Measurements from ENCODE around the gene UGCG.

DNA sequence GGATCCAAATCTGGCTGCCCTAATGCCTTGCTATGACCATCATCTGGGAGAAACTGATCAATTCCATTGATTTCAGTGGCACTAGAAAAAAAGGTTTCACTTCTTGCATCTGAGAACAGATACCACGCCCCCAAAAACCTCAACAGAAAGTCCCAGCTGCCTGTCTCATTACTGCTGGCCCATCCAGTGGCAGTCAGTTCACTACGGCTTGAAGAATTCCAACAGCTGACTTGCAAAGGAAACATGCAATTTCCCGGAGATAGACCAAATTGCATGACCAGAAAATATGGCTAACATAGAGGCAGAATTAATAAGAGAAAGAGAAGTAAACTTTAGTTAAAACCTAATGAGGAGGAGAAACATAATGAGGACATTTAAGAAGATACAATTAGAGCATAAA, 48.6 kb downstream of the UGCG start:
- no peak for TF ChIP-seq U2AF1 (optimal IDR thresholded peaks at IDR 0.05; ENCODE audit: low read depth, low read length)
- no peak for TF ChIP-seq SMARCE1 (IDR thresholded peaks at IDR 0.05)
- TF ChIP-seq, protein P1, sequence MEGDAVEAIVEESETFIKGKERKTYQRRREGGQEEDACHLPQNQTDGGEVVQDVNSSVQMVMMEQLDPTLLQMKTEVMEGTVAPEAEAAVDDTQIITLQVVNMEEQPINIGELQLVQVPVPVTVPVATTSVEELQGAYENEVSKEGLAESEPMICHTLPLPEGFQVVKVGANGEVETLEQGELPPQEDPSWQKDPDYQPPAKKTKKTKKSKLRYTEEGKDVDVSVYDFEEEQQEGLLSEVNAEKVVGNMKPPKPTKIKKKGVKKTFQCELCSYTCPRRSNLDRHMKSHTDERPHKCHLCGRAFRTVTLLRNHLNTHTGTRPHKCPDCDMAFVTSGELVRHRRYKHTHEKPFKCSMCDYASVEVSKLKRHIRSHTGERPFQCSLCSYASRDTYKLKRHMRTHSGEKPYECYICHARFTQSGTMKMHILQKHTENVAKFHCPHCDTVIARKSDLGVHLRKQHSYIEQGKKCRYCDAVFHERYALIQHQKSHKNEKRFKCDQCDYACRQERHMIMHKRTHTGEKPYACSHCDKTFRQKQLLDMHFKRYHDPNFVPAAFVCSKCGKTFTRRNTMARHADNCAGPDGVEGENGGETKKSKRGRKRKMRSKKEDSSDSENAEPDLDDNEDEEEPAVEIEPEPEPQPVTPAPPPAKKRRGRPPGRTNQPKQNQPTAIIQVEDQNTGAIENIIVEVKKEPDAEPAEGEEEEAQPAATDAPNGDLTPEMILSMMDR (IDR thresholded peaks at IDR 0.05 in 2 of 3, conservative IDR thresholded peaks at IDR 0.05 in 1 of 3; ENCODE audit: insufficient read depth in 2 of 3, low read depth in 1 of 3, low read length in 3 of 3), result no peak
- TF ChIP-seq, protein P2, sequence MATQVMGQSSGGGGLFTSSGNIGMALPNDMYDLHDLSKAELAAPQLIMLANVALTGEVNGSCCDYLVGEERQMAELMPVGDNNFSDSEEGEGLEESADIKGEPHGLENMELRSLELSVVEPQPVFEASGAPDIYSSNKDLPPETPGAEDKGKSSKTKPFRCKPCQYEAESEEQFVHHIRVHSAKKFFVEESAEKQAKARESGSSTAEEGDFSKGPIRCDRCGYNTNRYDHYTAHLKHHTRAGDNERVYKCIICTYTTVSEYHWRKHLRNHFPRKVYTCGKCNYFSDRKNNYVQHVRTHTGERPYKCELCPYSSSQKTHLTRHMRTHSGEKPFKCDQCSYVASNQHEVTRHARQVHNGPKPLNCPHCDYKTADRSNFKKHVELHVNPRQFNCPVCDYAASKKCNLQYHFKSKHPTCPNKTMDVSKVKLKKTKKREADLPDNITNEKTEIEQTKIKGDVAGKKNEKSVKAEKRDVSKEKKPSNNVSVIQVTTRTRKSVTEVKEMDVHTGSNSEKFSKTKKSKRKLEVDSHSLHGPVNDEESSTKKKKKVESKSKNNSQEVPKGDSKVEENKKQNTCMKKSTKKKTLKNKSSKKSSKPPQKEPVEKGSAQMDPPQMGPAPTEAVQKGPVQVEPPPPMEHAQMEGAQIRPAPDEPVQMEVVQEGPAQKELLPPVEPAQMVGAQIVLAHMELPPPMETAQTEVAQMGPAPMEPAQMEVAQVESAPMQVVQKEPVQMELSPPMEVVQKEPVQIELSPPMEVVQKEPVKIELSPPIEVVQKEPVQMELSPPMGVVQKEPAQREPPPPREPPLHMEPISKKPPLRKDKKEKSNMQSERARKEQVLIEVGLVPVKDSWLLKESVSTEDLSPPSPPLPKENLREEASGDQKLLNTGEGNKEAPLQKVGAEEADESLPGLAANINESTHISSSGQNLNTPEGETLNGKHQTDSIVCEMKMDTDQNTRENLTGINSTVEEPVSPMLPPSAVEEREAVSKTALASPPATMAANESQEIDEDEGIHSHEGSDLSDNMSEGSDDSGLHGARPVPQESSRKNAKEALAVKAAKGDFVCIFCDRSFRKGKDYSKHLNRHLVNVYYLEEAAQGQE (IDR thresholded peaks at IDR 0.05; ENCODE audit: borderline replicate concordance), result no peak
- TF ChIP-seq, protein P2 (CRISPR knock-in tag; IDR thresholded peaks at IDR 0.05; ENCODE audit: low read depth), result no peak
- TF ChIP-seq, protein P3, sequence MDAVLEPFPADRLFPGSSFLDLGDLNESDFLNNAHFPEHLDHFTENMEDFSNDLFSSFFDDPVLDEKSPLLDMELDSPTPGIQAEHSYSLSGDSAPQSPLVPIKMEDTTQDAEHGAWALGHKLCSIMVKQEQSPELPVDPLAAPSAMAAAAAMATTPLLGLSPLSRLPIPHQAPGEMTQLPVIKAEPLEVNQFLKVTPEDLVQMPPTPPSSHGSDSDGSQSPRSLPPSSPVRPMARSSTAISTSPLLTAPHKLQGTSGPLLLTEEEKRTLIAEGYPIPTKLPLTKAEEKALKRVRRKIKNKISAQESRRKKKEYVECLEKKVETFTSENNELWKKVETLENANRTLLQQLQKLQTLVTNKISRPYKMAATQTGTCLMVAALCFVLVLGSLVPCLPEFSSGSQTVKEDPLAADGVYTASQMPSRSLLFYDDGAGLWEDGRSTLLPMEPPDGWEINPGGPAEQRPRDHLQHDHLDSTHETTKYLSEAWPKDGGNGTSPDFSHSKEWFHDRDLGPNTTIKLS (IDR thresholded peaks at IDR 0.05; ENCODE audit: borderline replicate concordance, low read depth), result no peak
- TF ChIP-seq CHD1 (IDR thresholded peaks at IDR 0.05; ENCODE audit: low read length), result no peak
- no peak for TF ChIP-seq KLF1 (tag; IDR thresholded peaks at IDR 0.05)
